DND-41 (cell line): ENCODE data around the gene COG6.
A peak's percentile ranks its signal among the peaks of the same experiment; 100 is the strongest.

Experiments
- ATAC-seq: fragments of 200-7000 bp; cut with Tn5 transposase; 3 replicates; pipeline ENCODE4 v1.9.1; 2021; ENCODE audit warnings: low read depth; ENCODE audit not compliant: insufficient read depth
- DNase-seq: peaks from one replicate; pipeline ENCODE4 v3.0.0-alpha.2; 2020
- H2AFZ ChIP-seq: 2 replicates; pipeline ENCODE4 v1.6.0; 2012; ENCODE audit warnings: low read depth, low read length
- H3K27ac ChIP-seq: 2 replicates; pipeline ENCODE4 v1.5.1; 2012; ENCODE audit warnings: low read length, inconsistent platforms
- H3K27me3 ChIP-seq: fragments of 200-600 bp; sonication (generic); 2 replicates; pipeline ENCODE4 v1.6.0; 2012; ENCODE audit warnings: low read length, mild to moderate bottlenecking, inconsistent platforms; ENCODE audit not compliant: insufficient read depth, poor library complexity
- H3K36me3 ChIP-seq: 2 replicates; pipeline ENCODE4 v1.5.1; 2012; ENCODE audit warnings: low read length, inconsistent platforms; ENCODE audit not compliant: insufficient read depth
- H3K4me1 ChIP-seq: 2 replicates; pipeline ENCODE4 v1.5.1; 2012; ENCODE audit warnings: mild to moderate bottlenecking, low read length; ENCODE audit not compliant: insufficient read depth
- H3K4me2 ChIP-seq: 2 replicates; pipeline ENCODE4 v1.6.0; 2012; ENCODE audit warnings: mild to moderate bottlenecking, moderate library complexity, low read length, inconsistent platforms; ENCODE audit not compliant: insufficient read depth
- H3K4me3 ChIP-seq, 2 experiments: fragments of 200-600 bp in 1 of 2; shearing (Covaris generic) in 1 of 2; 2 replicates each; pipeline ENCODE4 v1.5.1; 2012 to 2016; ENCODE audit warnings: inconsistent platforms in 2 of 2, low read length in 2 of 2, mild to moderate bottlenecking in 2 of 2, low read depth in 1 of 2, moderate library complexity in 1 of 2
- H3K79me2 ChIP-seq: 2 replicates; pipeline ENCODE4 v1.6.0; 2012; ENCODE audit warnings: low read length, inconsistent platforms; ENCODE audit not compliant: insufficient read depth
- H3K9ac ChIP-seq: 2 replicates; pipeline ENCODE4 v1.6.0; 2012; ENCODE audit warnings: low read depth, mild to moderate bottlenecking, inconsistent platforms, low read length, moderate library complexity
- H3K9me3 ChIP-seq: 2 replicates; pipeline ENCODE4 v1.5.1; 2012; ENCODE audit warnings: low read length, moderate library complexity, mild to moderate bottlenecking, inconsistent platforms; ENCODE audit not compliant: insufficient read depth, severe bottlenecking
- H4K20me1 ChIP-seq: 2 replicates; pipeline ENCODE4 v1.6.0; 2012; ENCODE audit warnings: low read length; ENCODE audit not compliant: insufficient read depth
- CTCF ChIP-seq: IDR thresholded peaks from 2 replicates; pipeline ENCODE4 v1.5.1; 2012; ENCODE audit warnings: borderline replicate concordance, low read length, moderate library complexity, mild to moderate bottlenecking; ENCODE audit not compliant: poor library complexity, severe bottlenecking; ENCODE audit errors: extremely low read depth
- EZH2 ChIP-seq: IDR thresholded peaks from 3 replicates; pipeline ENCODE4 v1.6.1; 2012; ENCODE audit warnings: borderline replicate concordance, low read depth, mild to moderate bottlenecking, moderate library complexity, low read length, inconsistent platforms; ENCODE audit not compliant: severe bottlenecking

The COG6 gene

GRCh38 chr13:39655041-39655568, 357 bp upstream of the COG6 start:
- Histone ChIP-seq H3K9ac (peak overlapping the region; percentile 72), H2AFZ (peak overlapping the region; percentile 95), H3K9me3 (no peaks in the 10 kb centered on the region), H3K27me3 (peaks cover 1% of the 10 kb centered on the region), H3K4me1 (peaks cover 31% of the 10 kb centered on the region), H3K36me3 (peaks cover 1% of the 10 kb centered on the region; the same call in 1 of the 2 replicates), H3K27ac (peak overlapping the region; percentile 53), H3K4me3 (peak overlapping the region; percentile 79 to 94; a peak in 3 of 4 replicates), H3K79me2 (peaks cover 18% of the 10 kb centered on the region), H3K4me2 (peak overlapping the region; percentile 82), H4K20me1 (no peaks in the 10 kb centered on the region)
- TF ChIP-seq CTCF (no peak), EZH2 (no peak)
- ATAC-seq (0 out of 3 replicates have a peak, but pooled peaks have one; percentile 2), DNase-seq (no peak)

- Histone ChIP-seq H3K36me3 (peaks cover 6% of the 10 kb centered on the region; the same call in 1 of the 2 replicates), H3K4me1 (peaks cover 31% of the 10 kb centered on the region), H3K4me3 (peak overlapping the region; percentile 79 to 94), H3K79me2 (peaks cover 18% of the 10 kb centered on the region), H3K27me3 (no peaks in the 10 kb centered on the region), H2AFZ (peak overlapping the region; percentile 95), H3K4me2 (peak overlapping the region; percentile 82), H3K9ac (peak overlapping the region; percentile 72), H3K27ac (peak overlapping the region; percentile 68; the same call in 1 of the 2 replicates), H3K9me3 (no peaks in the 10 kb centered on the region), H4K20me1 (no peaks in the 10 kb centered on the region)
- ATAC-seq (no peak; the same call in 2 of the 3 replicates), DNase-seq (no peak)
- TF ChIP-seq CTCF, result no peak
- no peak for TF ChIP-seq EZH2
Measured at GRCh38 chr13:39656325-39656677, 839 bp downstream of the COG6 start.

- ATAC-seq (no peak), DNase-seq (no peak)
- TF ChIP-seq EZH2 (no peak), CTCF (no peak)
- H3K9ac ChIP-seq, result no peak overlapping the region
- H3K4me1 ChIP-seq, result peaks cover 1% of the 10 kb centered on the region; the same call in 1 of the 2 replicates
- H3K9me3 ChIP-seq, result no peaks in the 10 kb centered on the region
- H3K4me2 ChIP-seq, result no peak overlapping the region
- H2AFZ ChIP-seq, result no peak overlapping the region
- H3K27ac ChIP-seq, result no peak overlapping the region
- H3K79me2 ChIP-seq, result peaks cover 2% of the 10 kb centered on the region; the same call in 1 of the 2 replicates
- no peak overlapping the region for H3K4me3 ChIP-seq
- peaks cover 23% of the 10 kb centered on the region; the same call in 1 of the 2 replicates for H3K36me3 ChIP-seq
- no peaks in the 10 kb centered on the region for H3K27me3 ChIP-seq
- no peaks in the 10 kb centered on the region for H4K20me1 ChIP-seq
Measured at GRCh38 chr13:39663508-39663907, 8.0 kb downstream of the COG6 start.
